Subcutaneous adipose tissue (tissue), 4 donors: ENCODE data around the gene CCHCR1. TPM values are rescaled to one million over a fixed set of nuclear protein-coding genes. Genes with fewer than 3 reads are reported as not detected.

Source experiments
- CTCF ChIP-seq: fragments of 450-650 bp; IDR thresholded peaks from one replicate; pipeline ENCODE4 v1.5.1; 2016; ENCODE audit warnings: low read depth, mild to moderate bottlenecking, control low read depth, antibody characterized with exemption, moderate library complexity
- small RNA-seq: library from RNA; depleted of rRNA; stranded (forward); fragments of <200 nt; gene quantifications from one replicate; pipeline ENCODE3, GENCODE V24; 2016
- total RNA-seq, 4 donors: library from RNA; depleted of rRNA; stranded (reverse); fragments of >200 nt; gene quantifications; one replicate each; pipeline ENCODE4 v1.1.0, GENCODE V29; 2016

CCHCR1 gene
- total RNA-seq, 4 donors from 2014 or later, result 2.4 to 26.2 (median 9.8) TPM

GRCh38 chr6:31096656-31097055 lies 60.9 kb downstream of the CCHCR1 start:
- TF ChIP-seq CTCF, result no peak

GRCh38 chr6:31096215-31096614 lies 61.4 kb downstream of the CCHCR1 start:
- TF ChIP-seq CTCF, result no peak

GRCh38 chr6:31094389-31094881 lies 63.2 kb downstream of the CCHCR1 start:
- no peak for TF ChIP-seq CTCF

GRCh38 chr6:31092769-31093505 lies 64.7 kb downstream of the CCHCR1 start:
- TF ChIP-seq CTCF, result no peak

Small RNA genes within 50 kb of the gene (small RNA-seq; reads per million reads assigned to genes)
- not detected for gene POLR2LP1

Other genes starting within 250 kb of the CCHCR1 start
- 10 to 100 TPM in 1 of 4 donors, 1 to 10 TPM in 3; 7.3 to 19.2 (median 8.3) TPM for gene GTF2H4, start 249.6 kb downstream of the CCHCR1 start, total RNA-seq
- gene VARS2, start 243.6 kb downstream of the CCHCR1 start, total RNA-seq, result 10 to 100 TPM in 2 of 4 donors, 1 to 10 TPM in 2; 9.1 to 40.3 (median 10.8) TPM
- not detected for gene SFTA2, start 225.6 kb downstream of the CCHCR1 start, total RNA-seq
- not detected for gene MUCL3, start 216.8 kb downstream of the CCHCR1 start, total RNA-seq
- gene MUC21, start 174.1 kb downstream of the CCHCR1 start, total RNA-seq, result not detected
- not detected for gene MUC22, start 147.3 kb downstream of the CCHCR1 start, total RNA-seq
- gene C6orf15, start 45.2 kb downstream of the CCHCR1 start, total RNA-seq, result not detected
- gene PSORS1C1, start 43.0 kb downstream of the CCHCR1 start, total RNA-seq, result under 1 TPM; 0.33 to 0.94 (median 0.50) TPM
- gene CDSN, start 37.4 kb downstream of the CCHCR1 start, total RNA-seq, result not detected
- gene PSORS1C2, start 18.7 kb downstream of the CCHCR1 start, total RNA-seq, result not detected
- gene TCF19, start 787 bp upstream of the CCHCR1 start, total RNA-seq, result 1 to 10 TPM; 1.1 to 4.9 (median 3.6) TPM
- 1 to 10 TPM in 1 of 4 donors, under 1 TPM in 1, not detected in 2; 0.17 to 5.5 TPM for gene POU5F1, start 12.9 kb upstream of the CCHCR1 start, total RNA-seq
- gene HLA-C, start 114.3 kb upstream of the CCHCR1 start, total RNA-seq, result 100 to 1,000 TPM; 103 to 691 (median 453) TPM
- 1,000 to 10,000 TPM in 2 of 4 donors, 100 to 1,000 TPM in 2; 568 to 1,906 (median 1,383) TPM for gene HLA-B, start 199.4 kb upstream of the CCHCR1 start, total RNA-seq
- 10 to 100 TPM; 13.4 to 23.5 (median 15.9) TPM for gene MICA, start 245.8 kb upstream of the CCHCR1 start, total RNA-seq